ENCODE data around the gene SH2D3C. TPM values are rescaled to one million over a fixed set of nuclear protein-coding genes. Genes with fewer than 3 reads are reported as not detected.
A peak's percentile ranks its signal among the peaks of the same experiment; 100 is the strongest.

Gene SH2D3C
- total and polyA plus RNA-seq, 2 donors = 18.2 to 25.1 TPM

DNA sequence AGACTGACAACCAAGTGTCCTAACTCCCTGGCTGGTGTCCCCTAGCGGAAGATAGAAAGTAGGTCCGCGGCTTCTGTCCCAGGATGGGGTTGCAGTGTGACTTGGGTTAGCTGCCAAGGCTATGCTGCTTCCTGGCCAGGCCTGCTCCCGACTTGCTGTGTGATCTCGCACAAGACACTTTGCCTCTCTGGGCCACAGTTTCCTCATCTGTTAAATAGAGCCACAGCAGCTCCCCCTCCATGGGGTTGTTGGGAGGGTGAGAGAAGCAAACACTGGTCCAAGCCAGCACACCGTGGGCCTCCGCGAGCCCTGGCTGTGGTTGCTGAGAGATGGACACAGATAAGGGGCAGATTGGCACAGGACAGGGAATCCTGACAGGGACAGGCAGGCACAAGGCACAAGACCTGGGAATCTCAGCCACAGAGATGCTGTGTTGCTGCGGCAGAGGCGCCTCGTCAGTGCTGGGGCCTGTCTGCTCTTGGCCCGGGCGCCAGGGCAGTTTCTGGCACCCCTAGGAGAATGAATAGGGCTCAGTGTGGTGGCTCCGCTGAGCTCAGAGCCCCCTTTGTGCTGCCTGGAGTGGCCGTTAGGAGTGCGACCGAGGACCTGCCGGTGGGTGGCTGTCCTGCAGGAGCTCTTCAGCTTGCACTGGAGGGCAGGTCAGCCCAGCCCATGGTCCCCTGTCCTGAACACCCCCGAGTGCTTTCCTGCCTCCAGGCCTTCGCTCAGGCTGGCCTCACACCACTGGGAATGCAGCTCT, 1.8 kb upstream of the SH2D3C start:
- Histone ChIP-seq H3K36me3 (ENCODE audit: control insufficient read depth in 2 of 2, insufficient read depth in 2 of 2, low read length in 1 of 2) (peaks cover 10 to 13% of the 10 kb centered on the region in 2 donors), H3K9me3 (ENCODE audit: control insufficient read depth in 2 of 2, insufficient read depth in 1 of 2, low read length in 1 of 2) (peaks cover 0 to 2% of the 10 kb centered on the region in 2 donors), H3K4me1 (ENCODE audit: control insufficient read depth in 2 of 2, insufficient read depth in 2 of 2, low read length in 2 of 2) (peaks cover 41 to 70% of the 10 kb centered on the region in 2 donors), H3K27ac (ENCODE audit: low read depth in 1 of 2, low read length in 1 of 2) (peak overlapping the region; percentile 61 to 98), H3K4me3 (ENCODE audit: low read length in 2 of 2) (no peak overlapping the region), H3K27me3 (ENCODE audit: control insufficient read depth in 2 of 2, insufficient read depth in 1 of 2, low read length in 1 of 2) (no peaks in the 10 kb centered on the region)
- no peak for DNase-seq (ENCODE audit: low read depth in 6 of 9, low spot score in 9 of 9)
- WGBS = 90% methylated on average over 20 of the region's 20 CpGs

DNA sequence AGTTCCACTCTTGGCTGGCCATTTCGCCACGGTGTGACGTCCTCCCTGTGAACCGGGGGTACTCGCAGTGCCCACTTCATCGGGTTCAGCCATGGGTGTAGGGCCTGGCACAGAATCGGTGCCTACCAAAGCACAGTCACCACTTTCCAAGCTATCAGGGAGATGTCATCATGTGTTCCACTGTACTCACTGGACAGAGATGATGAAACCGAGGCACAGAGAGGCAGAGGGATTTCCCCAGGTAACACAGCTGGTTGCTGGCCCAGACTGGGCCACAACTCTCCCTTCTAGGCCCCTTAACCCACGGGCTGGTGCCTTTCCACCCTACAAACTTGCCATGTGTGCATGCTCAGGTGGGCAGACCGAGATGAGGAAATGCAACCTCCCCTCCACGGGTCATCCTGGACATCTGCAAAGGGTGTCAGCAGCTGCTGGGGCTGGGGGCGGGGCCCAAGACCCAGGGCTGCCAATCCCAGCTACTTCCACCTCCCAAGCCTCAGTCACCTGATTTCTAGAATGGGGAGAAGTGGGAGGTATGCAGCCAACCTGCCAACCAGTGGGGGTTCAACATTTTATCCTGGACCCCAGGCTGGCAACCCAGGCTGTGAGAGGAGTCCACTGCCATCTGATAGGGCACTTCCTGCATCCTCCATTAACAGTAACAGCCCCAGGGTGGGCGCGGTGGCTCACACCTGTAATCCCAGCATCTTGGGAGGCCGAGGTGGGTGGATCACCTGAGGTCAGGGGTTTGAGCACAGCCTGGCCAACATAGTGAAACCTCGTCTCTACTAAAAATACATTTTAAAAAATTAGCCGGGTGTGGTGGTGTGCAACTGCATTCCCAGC, 893 bp upstream of the SH2D3C start:
- DNase-seq (ENCODE audit: low read depth in 6 of 9, low spot score in 9 of 9) = peak in 2 of 9 donors; percentile 37 to 60
- 33% methylated on average over 17 of the region's 17 CpGs for WGBS
- H3K9me3 ChIP-seq (ENCODE audit: control insufficient read depth in 2 of 2, insufficient read depth in 1 of 2, low read length in 1 of 2) = peaks cover 0 to 2% of the 10 kb centered on the region in 2 donors
- no peaks in the 10 kb centered on the region for H3K27me3 ChIP-seq (ENCODE audit: control insufficient read depth in 2 of 2, insufficient read depth in 1 of 2, low read length in 1 of 2)
- peaks cover 13 to 22% of the 10 kb centered on the region in 2 donors for H3K36me3 ChIP-seq (ENCODE audit: control insufficient read depth in 2 of 2, insufficient read depth in 2 of 2, low read length in 1 of 2)
- H3K4me1 ChIP-seq (ENCODE audit: control insufficient read depth in 2 of 2, insufficient read depth in 2 of 2, low read length in 2 of 2) = peaks cover 47 to 73% of the 10 kb centered on the region in 2 donors
- peak overlapping the region; percentile 88 to 99 for H3K4me3 ChIP-seq (ENCODE audit: low read length in 2 of 2)
- H3K27ac ChIP-seq (ENCODE audit: low read depth in 1 of 2, low read length in 1 of 2) = peak overlapping the region; percentile 95 to 98

DNA sequence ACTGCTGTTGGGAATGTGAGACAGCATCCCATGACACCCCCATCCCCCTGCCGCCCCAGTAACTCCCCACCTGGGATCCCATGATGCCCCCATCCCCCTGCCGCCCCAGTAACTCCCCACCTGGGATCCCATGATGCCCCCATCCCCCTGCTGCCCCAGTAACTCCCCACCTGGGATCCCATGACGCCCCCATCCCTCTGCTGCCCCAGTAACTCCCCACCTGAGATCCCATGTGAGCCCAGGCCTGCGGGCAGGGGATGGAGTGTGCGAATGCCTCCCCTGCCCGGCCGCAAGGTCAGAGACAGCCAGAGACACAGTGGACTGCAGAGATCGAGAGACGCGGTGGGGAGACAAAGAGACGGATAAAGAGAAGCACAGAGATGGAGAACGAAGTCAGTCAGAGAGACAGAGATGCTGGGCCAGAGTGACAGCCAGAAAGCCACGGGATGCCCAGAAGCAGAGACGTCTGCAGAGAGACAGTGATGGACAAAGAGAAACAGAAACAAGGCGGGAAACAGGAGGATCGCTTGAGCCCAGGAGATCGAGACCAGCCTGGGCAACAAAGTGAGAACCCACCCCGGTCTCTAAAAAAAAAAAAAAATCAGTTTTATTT, 992 bp downstream of the SH2D3C start:
- H3K4me1 ChIP-seq (ENCODE audit: control insufficient read depth in 2 of 2, insufficient read depth in 2 of 2, low read length in 2 of 2) = peaks cover 38 to 73% of the 10 kb centered on the region in 2 donors
- WGBS = 6% methylated on average over 18 of the region's 18 CpGs

DNA sequence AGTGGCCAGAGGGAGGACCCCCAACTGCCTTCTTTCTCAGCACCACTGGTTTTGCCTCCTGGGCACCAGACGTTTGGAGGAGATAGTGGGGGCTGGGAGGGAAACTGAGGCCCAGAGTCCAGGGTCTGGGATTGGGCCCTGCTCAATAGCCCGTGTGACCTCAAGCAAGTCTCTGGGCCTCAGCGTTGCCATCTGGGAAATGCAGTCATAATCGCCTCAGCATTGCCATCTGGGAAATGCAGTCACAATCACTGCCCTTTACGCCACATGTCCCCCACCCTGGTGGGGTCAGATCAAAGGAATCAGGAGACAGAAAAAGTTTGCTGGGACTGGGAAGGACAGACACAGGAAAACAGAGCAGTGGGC, 1.6 kb downstream of the SH2D3C start:
- 6% methylated on average over 5 of the region's 5 CpGs for whole genome bisulfite sequencing
- peaks cover 30 to 44% of the 10 kb centered on the region in 2 donors for H3K36me3 ChIP-seq (ENCODE audit: control insufficient read depth in 2 of 2, insufficient read depth in 2 of 2, low read length in 1 of 2)
- H3K4me3 ChIP-seq (ENCODE audit: low read length in 2 of 2) = peak overlapping the region; percentile 88 to 99
- peaks cover 0 to 2% of the 10 kb centered on the region in 2 donors for H3K9me3 ChIP-seq (ENCODE audit: control insufficient read depth in 2 of 2, insufficient read depth in 1 of 2, low read length in 1 of 2)
- peak overlapping the region; percentile 95 to 98 for H3K27ac ChIP-seq (ENCODE audit: low read depth in 1 of 2, low read length in 1 of 2)
- DNase-seq (ENCODE audit: low read depth in 6 of 9, low spot score in 9 of 9) = peak in 2 of 9 donors; percentile 32 to 53
- H3K27me3 ChIP-seq (ENCODE audit: control insufficient read depth in 2 of 2, insufficient read depth in 1 of 2, low read length in 1 of 2) = no peaks in the 10 kb centered on the region
- H3K4me1 ChIP-seq (ENCODE audit: control insufficient read depth in 2 of 2, insufficient read depth in 2 of 2, low read length in 2 of 2) = peaks cover 38 to 76% of the 10 kb centered on the region in 2 donors

More for the DNA sequence above, 992 bp downstream of the SH2D3C start:
- Histone ChIP-seq H3K36me3 (ENCODE audit: control insufficient read depth in 2 of 2, insufficient read depth in 2 of 2, low read length in 1 of 2) (peaks cover 31 to 41% of the 10 kb centered on the region in 2 donors), H3K4me3 (ENCODE audit: low read length in 2 of 2) (peak overlapping the region; percentile 88 to 99), H3K9me3 (ENCODE audit: control insufficient read depth in 2 of 2, insufficient read depth in 1 of 2, low read length in 1 of 2) (peaks cover 0 to 2% of the 10 kb centered on the region in 2 donors), H3K27ac (ENCODE audit: low read depth in 1 of 2, low read length in 1 of 2) (peak overlapping the region; percentile 95 to 98), H3K27me3 (ENCODE audit: control insufficient read depth in 2 of 2, insufficient read depth in 1 of 2, low read length in 1 of 2) (no peaks in the 10 kb centered on the region)
- DNase-seq (ENCODE audit: low read depth in 6 of 9, low spot score in 9 of 9) = peak in 1 of 9 donors; percentile 39

DNA sequence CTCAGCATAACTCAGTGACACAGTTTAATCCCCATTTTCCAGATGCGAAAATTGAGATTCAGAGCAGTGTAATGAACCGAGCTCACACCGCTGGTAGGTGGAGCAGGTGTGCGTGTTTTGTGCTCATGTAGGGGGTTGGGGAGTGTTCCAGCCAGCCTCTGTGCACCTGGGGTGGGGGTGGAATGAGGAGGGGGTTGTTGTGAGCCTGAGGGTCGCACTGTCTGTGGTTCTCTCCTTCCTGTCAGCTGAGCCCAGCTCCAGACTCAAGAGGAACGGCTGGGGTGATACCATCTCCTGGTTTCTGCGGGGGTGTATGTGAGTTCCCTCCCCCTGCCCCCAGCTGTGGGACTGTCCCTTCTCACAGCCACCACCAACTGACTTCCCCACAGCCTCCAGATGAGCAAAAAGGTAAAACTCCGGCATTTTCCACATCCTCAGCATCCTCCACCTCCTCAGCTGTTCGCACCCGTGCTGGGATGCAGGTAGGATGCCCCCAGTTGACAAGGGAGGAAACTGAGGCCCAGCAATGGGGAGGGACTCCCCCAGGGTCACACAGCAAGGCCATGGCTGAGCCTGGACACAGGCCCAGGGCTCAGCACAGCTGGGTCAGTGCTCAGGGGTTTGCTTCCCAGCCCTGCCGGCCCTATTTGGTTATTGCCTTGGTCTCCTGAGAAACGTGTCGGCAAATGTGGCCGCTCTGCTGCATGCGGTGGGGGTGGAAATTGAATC, 2.1 kb downstream of the SH2D3C start:
- peak; percentile 92 to 99 (median 97) for DNase-seq (ENCODE audit: low read depth in 6 of 9, low spot score in 9 of 9)
- H3K27me3 ChIP-seq (ENCODE audit: control insufficient read depth in 2 of 2, insufficient read depth in 1 of 2, low read length in 1 of 2) = no peaks in the 10 kb centered on the region
- H3K9me3 ChIP-seq (ENCODE audit: control insufficient read depth in 2 of 2, insufficient read depth in 1 of 2, low read length in 1 of 2) = peaks cover 0 to 2% of the 10 kb centered on the region in 2 donors
- WGBS = 2% methylated on average over 15 of the region's 15 CpGs
- peaks cover 27 to 45% of the 10 kb centered on the region in 2 donors for H3K36me3 ChIP-seq (ENCODE audit: control insufficient read depth in 2 of 2, insufficient read depth in 2 of 2, low read length in 1 of 2)
- peaks cover 37 to 76% of the 10 kb centered on the region in 2 donors for H3K4me1 ChIP-seq (ENCODE audit: control insufficient read depth in 2 of 2, insufficient read depth in 2 of 2, low read length in 2 of 2)
- peak overlapping the region; percentile 88 to 99 for H3K4me3 ChIP-seq (ENCODE audit: low read length in 2 of 2)
- H3K27ac ChIP-seq (ENCODE audit: low read depth in 1 of 2, low read length in 1 of 2) = peak overlapping the region; percentile 95 to 98

DNA sequence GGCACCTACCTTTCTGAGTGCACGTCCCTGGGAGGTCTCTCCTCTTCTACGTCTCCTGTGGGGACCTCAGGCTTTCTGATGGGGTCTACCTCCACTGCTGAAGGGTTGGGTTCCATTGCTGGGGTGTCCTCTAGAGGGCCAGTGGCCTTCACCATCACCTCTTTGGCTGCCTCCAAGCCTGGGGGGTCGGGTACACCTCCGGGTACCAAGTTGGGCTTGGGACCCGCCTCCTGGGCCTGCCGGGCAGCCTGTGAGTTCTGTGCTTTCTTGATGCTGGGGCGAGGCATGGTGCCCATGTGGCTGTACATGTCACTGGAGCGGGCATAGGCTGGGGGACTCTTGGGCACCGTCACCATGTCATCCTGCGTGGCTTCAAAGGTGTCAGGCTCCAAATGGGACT, 4.5 kb downstream of the SH2D3C start:
- no peak for DNase-seq (ENCODE audit: low read depth in 6 of 9, low spot score in 9 of 9)
- peaks cover 36 to 51% of the 10 kb centered on the region in 2 donors for H3K36me3 ChIP-seq (ENCODE audit: control insufficient read depth in 2 of 2, insufficient read depth in 2 of 2, low read length in 1 of 2)
- 96% methylated on average over 10 of the region's 10 CpGs for WGBS
- no peaks in the 10 kb centered on the region for H3K27me3 ChIP-seq (ENCODE audit: control insufficient read depth in 2 of 2, insufficient read depth in 1 of 2, low read length in 1 of 2)
- no peak overlapping the region for H3K4me3 ChIP-seq (ENCODE audit: low read length in 2 of 2)
- peak overlapping the region; percentile 65 to 68 for H3K27ac ChIP-seq (ENCODE audit: low read depth in 1 of 2, low read length in 1 of 2)
- H3K4me1 ChIP-seq (ENCODE audit: control insufficient read depth in 2 of 2, insufficient read depth in 2 of 2, low read length in 2 of 2) = peaks cover 33 to 75% of the 10 kb centered on the region in 2 donors
- H3K9me3 ChIP-seq (ENCODE audit: control insufficient read depth in 2 of 2, insufficient read depth in 1 of 2, low read length in 1 of 2) = no peaks in the 10 kb centered on the region

DNA sequence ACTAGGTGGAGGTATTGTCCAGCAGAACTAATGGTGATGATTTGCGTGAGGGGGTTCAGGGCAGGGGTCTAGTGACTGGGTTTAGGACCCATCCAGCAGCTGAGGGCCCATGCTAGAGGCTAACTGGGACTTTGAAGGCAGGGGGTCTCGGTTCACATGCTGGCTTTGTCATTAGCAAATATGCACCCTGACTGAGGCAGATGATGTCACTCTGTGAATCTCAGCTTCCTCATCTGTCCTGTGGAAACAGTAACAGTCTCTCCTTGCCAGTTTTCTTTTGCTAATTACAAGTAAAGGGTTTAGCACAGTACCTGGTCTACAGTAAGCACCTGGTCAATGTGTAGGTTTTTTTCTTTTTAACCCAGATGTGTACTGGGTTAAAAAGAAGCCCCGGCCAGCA, 5.2 kb downstream of the SH2D3C start:
- Histone ChIP-seq H3K27me3 (ENCODE audit: control insufficient read depth in 2 of 2, insufficient read depth in 1 of 2, low read length in 1 of 2) (no peaks in the 10 kb centered on the region), H3K36me3 (ENCODE audit: control insufficient read depth in 2 of 2, insufficient read depth in 2 of 2, low read length in 1 of 2) (peaks cover 36 to 56% of the 10 kb centered on the region in 2 donors), H3K4me3 (ENCODE audit: low read length in 2 of 2) (no peak overlapping the region), H3K4me1 (ENCODE audit: control insufficient read depth in 2 of 2, insufficient read depth in 2 of 2, low read length in 2 of 2) (peaks cover 38 to 77% of the 10 kb centered on the region in 2 donors), H3K9me3 (ENCODE audit: control insufficient read depth in 2 of 2, insufficient read depth in 1 of 2, low read length in 1 of 2) (no peaks in the 10 kb centered on the region), H3K27ac (ENCODE audit: low read depth in 1 of 2, low read length in 1 of 2) (peak overlapping the region in 1 of 2 donors; percentile 74)
- 95% methylated on average over 3 of the region's 3 CpGs for WGBS
- no peak for DNase-seq (ENCODE audit: low read depth in 6 of 9, low spot score in 9 of 9)

DNA sequence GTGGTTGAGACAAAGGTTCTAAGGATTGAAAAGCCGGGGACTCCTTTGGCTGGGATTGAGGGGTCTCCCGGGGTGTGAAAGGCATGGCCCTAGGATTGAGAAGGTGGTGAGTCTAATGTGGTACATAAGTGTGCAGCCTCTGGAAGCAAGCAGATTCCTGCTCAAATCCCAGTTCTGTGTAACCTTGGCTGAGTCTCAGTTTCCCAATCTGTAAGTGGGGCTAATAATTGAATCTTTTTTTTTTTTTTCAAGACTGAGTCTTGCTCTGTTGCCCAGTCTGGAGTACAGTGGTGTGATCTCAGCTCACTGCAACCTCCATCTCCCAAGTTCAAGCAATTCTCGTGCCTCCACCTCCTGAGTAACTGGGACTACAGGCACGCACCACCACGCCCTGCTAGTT, 5.9 kb downstream of the SH2D3C start:
- DNase-seq (ENCODE audit: low read depth in 6 of 9, low spot score in 9 of 9) = no peak
- peaks cover 43 to 62% of the 10 kb centered on the region in 2 donors for H3K36me3 ChIP-seq (ENCODE audit: control insufficient read depth in 2 of 2, insufficient read depth in 2 of 2, low read length in 1 of 2)
- H3K4me1 ChIP-seq (ENCODE audit: control insufficient read depth in 2 of 2, insufficient read depth in 2 of 2, low read length in 2 of 2) = peaks cover 45 to 84% of the 10 kb centered on the region in 2 donors
- peak overlapping the region in 1 of 2 donors; percentile 74 for H3K27ac ChIP-seq (ENCODE audit: low read depth in 1 of 2, low read length in 1 of 2)
- no peak overlapping the region for H3K4me3 ChIP-seq (ENCODE audit: low read length in 2 of 2)
- H3K27me3 ChIP-seq (ENCODE audit: control insufficient read depth in 2 of 2, insufficient read depth in 1 of 2, low read length in 1 of 2) = no peaks in the 10 kb centered on the region
- no peaks in the 10 kb centered on the region for H3K9me3 ChIP-seq (ENCODE audit: control insufficient read depth in 2 of 2, insufficient read depth in 1 of 2, low read length in 1 of 2)
- 98% methylated on average over 5 of the region's 5 CpGs for WGBS

Measured in thymus (tissue), 11 donors.